ENCODE data around the gene KLHDC8B. TPM values are rescaled to one million over a fixed set of nuclear protein-coding genes. Genes with fewer than 3 reads are reported as not detected.

KLHDC8B gene
- total RNA-seq, 1 experiment from 2014 or later = 13.5 TPM

- no peak overlapping the region for H2BK12ac ChIP-seq (ENCODE audit: insufficient read length, low read depth, low read length)
- no peak overlapping the region for H2AFZ ChIP-seq (ENCODE audit: low read length)
- no peaks in the 10 kb centered on the region for H3K4me1 ChIP-seq (ENCODE audit: insufficient read depth, low read length)
- H4K5ac ChIP-seq (ENCODE audit: insufficient read length, low read depth, low read length) = no peak overlapping the region
- no peaks in the 10 kb centered on the region for H4K20me1 ChIP-seq (ENCODE audit: control insufficient read depth, insufficient read depth, insufficient read length)
- peaks cover 0 to 3% of the 10 kb centered on the region in 2 experiments; a peak in 1 of 5 replicates for H3K9me3 Mint-ChIP-seq
- H3K27ac Mint-ChIP-seq = no peak overlapping the region
- H3K56ac ChIP-seq (ENCODE audit: insufficient read length, low read depth, low read length) = no peak overlapping the region
- H2BK120ac ChIP-seq (ENCODE audit: low read depth, low read length, poor library complexity, severe bottlenecking) = no peak overlapping the region
- H3K23me2 ChIP-seq (ENCODE audit: insufficient read length, low read depth, low read length, poor library complexity, severe bottlenecking) = no peaks in the 10 kb centered on the region
- no peaks in the 10 kb centered on the region for H3K9me3 ChIP-seq (ENCODE audit: control insufficient read depth, low read depth, low read length)
- no peaks in the 10 kb centered on the region for H3K4me1 Mint-ChIP-seq
- no peaks in the 10 kb centered on the region for H3K79me2 ChIP-seq (ENCODE audit: insufficient read depth, low read length)
- no peak for DNase-seq
- no peaks in the 10 kb centered on the region for H3K36me3 Mint-ChIP-seq (ENCODE audit: insufficient read depth in 1 of 3, low read depth in 3 of 3)
- H3K4me2 ChIP-seq (ENCODE audit: insufficient read depth, insufficient read length, low read length) = no peak overlapping the region
- H3K14ac ChIP-seq (ENCODE audit: insufficient read depth, low read length) = no peak overlapping the region
- no peak overlapping the region for H3K4ac ChIP-seq (ENCODE audit: low read depth, low read length)
- no peak overlapping the region for H3K27ac ChIP-seq (ENCODE audit: insufficient read length, low read depth, low read length)
- peaks cover 11% of the 10 kb centered on the region; the same call in 1 of the 2 replicates for H3K27me3 Mint-ChIP-seq (ENCODE audit: low read depth)
- H4K91ac ChIP-seq (ENCODE audit: insufficient read length, low read depth, low read length) = no peak overlapping the region
- H2AK5ac ChIP-seq (ENCODE audit: insufficient read length, low read length) = no peak overlapping the region
- no peak overlapping the region for H2BK5ac ChIP-seq (ENCODE audit: insufficient read length, low read length)
- H2BK20ac ChIP-seq (ENCODE audit: low read depth, low read length, poor library complexity, severe bottlenecking) = no peak overlapping the region
- no peak for TF ChIP-seq CTCF (conservative IDR thresholded peaks at IDR 0.05)
- no peak overlapping the region for H3K23ac ChIP-seq (ENCODE audit: insufficient read length, low read depth, low read length)
- no peaks in the 10 kb centered on the region for H3K79me1 ChIP-seq (ENCODE audit: insufficient read depth, low read depth, low read length, poor library complexity, severe bottlenecking)
- H4K8ac ChIP-seq (replicated peaks; ENCODE audit: insufficient read length, low read depth, low read length) = no peak overlapping the region
- WGBS (ENCODE audit: extremely low coverage, insufficient read length, low lambda C conversion rate) = no CpG with 5 or more reads among the region's 15 CpGs
- no peak overlapping the region for H3K9ac ChIP-seq (ENCODE audit: extremely low read depth, insufficient read length, low read length)
- no peaks in the 10 kb centered on the region for H3K27me3 ChIP-seq (ENCODE audit: insufficient read depth, low read length)
- H3K18ac ChIP-seq (ENCODE audit: insufficient read length, low read depth, low read length) = no peak overlapping the region
- no peak overlapping the region for H3T11ph ChIP-seq (ENCODE audit: low read length)
- H3K4me3 Mint-ChIP-seq = no peak overlapping the region
- H2BK15ac ChIP-seq (ENCODE audit: low read depth, low read length) = no peak overlapping the region
Measured at GRCh38 chr3:49199900-49200281, 28.5 kb downstream of the KLHDC8B start.
